GM19324 (cell line): ENCODE results near the gene RNASE12.
"Not testable (repeated sequence)": the region's sequence is repeated elsewhere in the genome, so short reads cannot be mapped to it uniquely, and the experiment has no call there.

Experiments
- ATAC-seq: cut with Tn5 transposase; IDR thresholded peaks from one replicate; pipeline ENCODE4 v1.9.1; 2021; ENCODE audit warnings: mild to moderate bottlenecking, moderate library complexity; ENCODE audit not compliant: unreplicated experiment, low FRiP score

RNASE12 gene

GRCh38 chr14:20614038-20614840 lies 23.1 kb upstream of the RNASE12 start:
- ATAC-seq, result peak; percentile 2

- peak; percentile 66 for ATAC-seq
Measured at GRCh38 chr14:20613094-20614037, 22.2 kb upstream of the RNASE12 start.

- no peak for ATAC-seq
Measured at GRCh38 chr14:20612403-20612802, 21.2 kb upstream of the RNASE12 start.

- no peak for ATAC-seq
Measured at GRCh38 chr14:20611277-20611676, 20.1 kb upstream of the RNASE12 start.

- ATAC-seq, result no peak
Measured at GRCh38 chr14:20610002-20610765, 19.0 kb upstream of the RNASE12 start.

GRCh38 chr14:20609215-20610001 lies 18.2 kb upstream of the RNASE12 start:
- ATAC-seq, result peak; percentile 22

GRCh38 chr14:20608383-20609110 lies 17.4 kb upstream of the RNASE12 start:
- ATAC-seq, result no peak

- no peak for ATAC-seq
Measured at GRCh38 chr14:20607617-20608016, 16.4 kb upstream of the RNASE12 start.

GRCh38 chr14:20606902-20607242 lies 15.7 kb upstream of the RNASE12 start:
- no peak for ATAC-seq

GRCh38 chr14:20606190-20606901 lies 15.2 kb upstream of the RNASE12 start:
- ATAC-seq, result no peak

- no peak for ATAC-seq
Measured at GRCh38 chr14:20603813-20604690, 12.9 kb upstream of the RNASE12 start.

- no peak for ATAC-seq
Measured at GRCh38 chr14:20602583-20602982, 11.4 kb upstream of the RNASE12 start.

- no peak for ATAC-seq
Measured at GRCh38 chr14:20601522-20601921, 10.3 kb upstream of the RNASE12 start.

GRCh38 chr14:20597108-20597507 lies 5.9 kb upstream of the RNASE12 start:
- ATAC-seq, result no peak

GRCh38 chr14:20595726-20596125 lies 4.5 kb upstream of the RNASE12 start:
- ATAC-seq, result not testable (repeated sequence)

- ATAC-seq, result no peak
Measured at GRCh38 chr14:20592574-20592973, 1.4 kb upstream of the RNASE12 start.

- no peak for ATAC-seq
Measured at GRCh38 chr14:20587489-20588154, 3.6 kb downstream of the RNASE12 start, which contains the start of gene RNASE11. RNASE11 (minus strand) TSS chr14:20588001.
